H1 (cell line): ENCODE data around the gene ABCC10. TPM values are rescaled to one million over a fixed set of nuclear protein-coding genes. Genes with fewer than 3 reads are reported as not detected.

Experiments
- FOSL1 ChIP-seq: IDR thresholded peaks from 2 replicates; pipeline ENCODE4 v1.6.1; 2011; ENCODE audit warnings: mild to moderate bottlenecking, low read depth, low read length, moderate library complexity; ENCODE audit not compliant: insufficient read depth
- SAP30 ChIP-seq: fragments of 300-600 bp; sonication (generic); IDR thresholded peaks from 2 replicates; pipeline ENCODE4 v1.7.1; 2012; ENCODE audit warnings: low read length, moderate library complexity, mild to moderate bottlenecking, inconsistent platforms; ENCODE audit not compliant: insufficient read depth, insufficient replicate concordance
- SIX5 ChIP-seq: IDR thresholded peaks from 2 replicates; pipeline ENCODE4 v1.6.1; 2011; ENCODE audit warnings: mild to moderate bottlenecking, low read depth, low read length
- polyA plus RNA-seq, 7 experiments: library from polyadenylated mRNA; depleted of rRNA in 3 of 7; stranded (reverse) in 5 of 7; unstranded in 2 of 7; fragments of >200 nt in 5 of 7; fragments of 200-250 nt in 2 of 7; gene quantifications; 1 replicate in 5 of 7; 2 replicates in 1 of 7; 4 replicates in 1 of 7; pipeline versions ENCODE4 v1.2.1 to v1.2.3, GENCODE V29; 2011 to 2013; ENCODE audit warnings: missing spikeins in 2 of 7, mixed read lengths in 2 of 7
- total RNA-seq: library from RNA; stranded (reverse); fragmentation: NEBNext Ultra II Directional; extraction: Animal tissue kit (Norgen Biotek cat#: 25700); gene quantifications from 2 replicates; pipeline ENCODE4 v1.2.1, GENCODE V29; 2021
- TF ChIP-seq, protein P1 (sequence below): IDR thresholded peaks from 2 replicates; pipeline ENCODE4 v1.6.1; 2011; ENCODE audit warnings: low read depth, mild to moderate bottlenecking, low read length; ENCODE audit not compliant: insufficient read depth

The ABCC10 gene
- total and polyA plus RNA-seq, 2 of the 8 experiments (the other 6 are each of a cell fraction or from before 2014, with no cell fraction given) = 15.5 to 24.6 TPM

GRCh38 chr6:43472515-43472914 is 45.2 kb downstream of the ABCC10 start (continued):
- TF ChIP-seq FOSL1 (no peak), SAP30 (no peak), SIX5 (no peak)
- TF ChIP-seq, protein P1, sequence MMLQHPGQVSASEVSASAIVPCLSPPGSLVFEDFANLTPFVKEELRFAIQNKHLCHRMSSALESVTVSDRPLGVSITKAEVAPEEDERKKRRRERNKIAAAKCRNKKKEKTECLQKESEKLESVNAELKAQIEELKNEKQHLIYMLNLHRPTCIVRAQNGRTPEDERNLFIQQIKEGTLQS = no peak
- TF ChIP-seq, all 59 proteins: peak for 0
